Epithelial cell of proximal tubule (primary cell): ENCODE data around the gene SLC35C1. TPM values are rescaled to one million over a fixed set of nuclear protein-coding genes. Genes with fewer than 3 reads are reported as not detected.
"Not testable (repeated sequence)": the region's sequence is repeated elsewhere in the genome, so short reads cannot be mapped to it uniquely, and the experiment has no call there.

Experiments
- DNase-seq: peaks from one replicate; pipeline ENCODE4 v3.0.0-alpha.2; 2011; ENCODE audit warnings: low read depth
- H3K4me3 ChIP-seq: 2 replicates; pipeline ENCODE4 v1.5.1; 2011; ENCODE audit warnings: low read depth, mild to moderate bottlenecking, low read length
- CTCF ChIP-seq: conservative IDR thresholded peaks from 2 replicates; pipeline ENCODE4 v1.5.1; 2012; ENCODE audit warnings: low read depth, mild to moderate bottlenecking, low read length
- total RNA-seq: library from RNA; depleted of rRNA; stranded (reverse); fragments of >200 nt; gene quantifications from 2 replicates; pipeline ENCODE4 v1.2.3, GENCODE V29; 2015

Gene SLC35C1
- total RNA-seq, 1 donor from 2014 or later: 15.1 TPM

- DNase-seq: no peak
- no peak for TF ChIP-seq CTCF
- H3K4me3 ChIP-seq: no peak overlapping the region
Measured at GRCh38 chr11:45818961-45819605, 14.1 kb downstream of the SLC35C1 start.

GRCh38 chr11:45820211-45820857, 15.4 kb downstream of the SLC35C1 start:
- H3K4me3 ChIP-seq: no peak overlapping the region
- no peak for TF ChIP-seq CTCF
- DNase-seq: no peak

- not testable (repeated sequence) for DNase-seq, H3K4me3 ChIP-seq
Measured at GRCh38 chr11:45826492-45826891, 21.5 kb downstream of the SLC35C1 start.

GRCh38 chr11:45827123-45827522, 22.2 kb downstream of the SLC35C1 start:
- no peak overlapping the region for H3K4me3 ChIP-seq
- no peak for TF ChIP-seq CTCF
- no peak for DNase-seq

- H3K4me3 ChIP-seq: no peak overlapping the region
- TF ChIP-seq CTCF: no peak
- DNase-seq: no peak
Measured at GRCh38 chr11:45828996-45829395, 24.0 kb downstream of the SLC35C1 start.

- no peak overlapping the region for H3K4me3 ChIP-seq
- no peak for TF ChIP-seq CTCF
- DNase-seq: no peak
Measured at GRCh38 chr11:45830596-45830995, 25.6 kb downstream of the SLC35C1 start.

GRCh38 chr11:45832811-45833441, 28.0 kb downstream of the SLC35C1 start:
- H3K4me3 ChIP-seq: no peak overlapping the region
- no peak for TF ChIP-seq CTCF
- no peak for DNase-seq
